ACHN (cell line): Measurements from ENCODE around the gene PHLDA3.

Experiments used
- DNase-seq: peaks from one replicate; pipeline ENCODE4 v3.0.0-alpha.2; 2015
- in situ Hi-C: cut with HindIII; loops from 2 replicates; pipeline ENCODE4 v1.10.0; 2017; ENCODE audit warnings: low sequenced_read_pairs, low pct_ligation_motif_present, low pct_unique_long_range_greater_than_20kb

Gene PHLDA3

GRCh38 chr1:201468844-201469644 is at the start of gene PHLDA3:
TSS of gene PHLDA3 (minus strand) at chr1:201469188. CDS start at chr1:201468786, 402 bp downstream.
- in situ Hi-C loops: no loop called here
- peak; percentile 89 for DNase-seq

- DNase-seq: no peak
- in situ Hi-C loops: no loop called here
These were observed 49.1 kb upstream of the PHLDA3 start for GRCh38 chr1:201518071-201518470.

GRCh38 chr1:201517631-201518030 is 48.6 kb upstream of the PHLDA3 start:
- in situ Hi-C loops: no loop called here

GRCh38 chr1:201516511-201517127 is 47.6 kb upstream of the PHLDA3 start:
- DNase-seq: no peak
- in situ Hi-C loops: no loop called here

More at GRCh38 chr1:201517631-201518030, 48.6 kb upstream of the PHLDA3 start:
- no peak for DNase-seq

GRCh38 chr1:201515895-201516294 is 46.9 kb upstream of the PHLDA3 start:
- DNase-seq: no peak
- in situ Hi-C loops: no loop called here

GRCh38 chr1:201515062-201515750 is 46.2 kb upstream of the PHLDA3 start:
- in situ Hi-C loops: no loop called here

GRCh38 chr1:201514466-201514865 is 45.5 kb upstream of the PHLDA3 start:
- no peak for DNase-seq
- in situ Hi-C loops: no loop called here

More at GRCh38 chr1:201515062-201515750, 46.2 kb upstream of the PHLDA3 start:
- no peak for DNase-seq

- no peak for DNase-seq
- in situ Hi-C loops: no loop called here
These were observed 44.7 kb upstream of the PHLDA3 start for GRCh38 chr1:201513498-201514243.

GRCh38 chr1:201511941-201512539 is 43.1 kb upstream of the PHLDA3 start:
- DNase-seq: no peak
- in situ Hi-C loops: no loop called here

- no peak for DNase-seq
- in situ Hi-C loops: no loop called here
These were observed 42.5 kb upstream of the PHLDA3 start for GRCh38 chr1:201511396-201511940.

GRCh38 chr1:201510734-201511133 is 41.7 kb upstream of the PHLDA3 start:
- DNase-seq: no peak
- in situ Hi-C loops: no loop called here

- in situ Hi-C loops: no loop called here
These were observed 40.8 kb upstream of the PHLDA3 start for GRCh38 chr1:201509601-201510374.

GRCh38 chr1:201508809-201509208 is 39.8 kb upstream of the PHLDA3 start:
- no peak for DNase-seq
- in situ Hi-C loops: no loop called here

More at GRCh38 chr1:201509601-201510374, 40.8 kb upstream of the PHLDA3 start:
- no peak for DNase-seq

- DNase-seq: no peak
- in situ Hi-C loops: no loop called here
These were observed 38.3 kb upstream of the PHLDA3 start for GRCh38 chr1:201507360-201507675.

GRCh38 chr1:201506557-201507359 is 37.8 kb upstream of the PHLDA3 start, which contains the start of gene CSRP1:
TSS of gene CSRP1 (minus strand) at chr1:201507123. CDS start at chr1:201496303, 10,820 bp downstream.
- peak; percentile 78 for DNase-seq
- in situ Hi-C loops: no loop called here

GRCh38 chr1:201506092-201506491 is 37.1 kb upstream of the PHLDA3 start:
- DNase-seq: no peak
- in situ Hi-C loops: no loop called here

- DNase-seq: no peak
- in situ Hi-C loops: no loop called here
These were observed 36.5 kb upstream of the PHLDA3 start for GRCh38 chr1:201505503-201505890.
